ENCODE measurements around the gene C20orf141.
"Not testable (repeated sequence)": the region's sequence is repeated elsewhere in the genome, so short reads cannot be mapped to it uniquely, and the experiment has no call there.

The C20orf141 gene

GRCh38 chr20:2820896-2821869 lies 6.4 kb downstream of the C20orf141 start:
- DNase-seq = no peak

GRCh38 chr20:2822073-2822472 lies 7.3 kb downstream of the C20orf141 start:
- DNase-seq = no peak

GRCh38 chr20:2825761-2826160 lies 11.0 kb downstream of the C20orf141 start:
- DNase-seq = no peak

GRCh38 chr20:2826655-2827054 lies 11.9 kb downstream of the C20orf141 start:
- no peak for DNase-seq

- DNase-seq = no peak
Measured at GRCh38 chr20:2829376-2829775, 14.6 kb downstream of the C20orf141 start.

- not testable (repeated sequence) for DNase-seq
Measured at GRCh38 chr20:2831206-2831605, 16.4 kb downstream of the C20orf141 start.

GRCh38 chr20:2833761-2834160 lies 19.0 kb downstream of the C20orf141 start:
- DNase-seq = no peak

GRCh38 chr20:2834401-2835110 lies 19.8 kb downstream of the C20orf141 start:
- DNase-seq = no peak

GRCh38 chr20:2835331-2835796 lies 20.6 kb downstream of the C20orf141 start:
- DNase-seq = no peak

- no peak for DNase-seq
Measured at GRCh38 chr20:2836035-2836434, 21.2 kb downstream of the C20orf141 start.

- DNase-seq = no peak
Measured at GRCh38 chr20:2837221-2837960, 22.6 kb downstream of the C20orf141 start.

GRCh38 chr20:2838170-2838797 lies 23.5 kb downstream of the C20orf141 start:
- DNase-seq = no peak

GRCh38 chr20:2838847-2839671 lies 24.3 kb downstream of the C20orf141 start:
- no peak for DNase-seq

- no peak for DNase-seq
Measured at GRCh38 chr20:2839732-2840137, 24.9 kb downstream of the C20orf141 start.

GRCh38 chr20:2840138-2840966 lies 25.6 kb downstream of the C20orf141 start, which contains the start of the genes PCED1A and VPS16:
PCED1A (minus strand) TSS chr20:2840655; CDS start chr20:2839912, 743 bp downstream.
VPS16 (plus strand) TSS chr20:2840745; CDS start chr20:2840775, 30 bp downstream.
- peak; percentile 70 for DNase-seq

GRCh38 chr20:2840967-2841531 lies 26.3 kb downstream of the C20orf141 start:
- DNase-seq = no peak

- DNase-seq = no peak
Measured at GRCh38 chr20:2845607-2846006, 30.8 kb downstream of the C20orf141 start.

GRCh38 chr20:2846698-2847097 lies 31.9 kb downstream of the C20orf141 start:
- DNase-seq = no peak

GRCh38 chr20:2847802-2848201 lies 33.0 kb downstream of the C20orf141 start:
- no peak for DNase-seq

- no peak for DNase-seq
Measured at GRCh38 chr20:2849529-2849928, 34.7 kb downstream of the C20orf141 start.

Data from NCI-H526 treated with DMSO at 0.1 percent for 48 hours (cell line).